B cell (primary cell): ENCODE results near the gene MARK2. TPM values are rescaled to one million over a fixed set of nuclear protein-coding genes. Genes with fewer than 3 reads are reported as not detected.

Experiments
- ATAC-seq: fragments of 200-7000 bp; cut with Tn5 transposase; one replicate; pipeline ENCODE4 v1.10.0; 2021; ENCODE audit warnings: low read depth, mild to moderate bottlenecking, moderate number of reproducible peaks, moderate library complexity
- CTCF ChIA-PET: fragments of 350-600 bp; sonication (Branson Sonifier 250); formaldehyde crosslinking; loops from one replicate; lab custom pipeline; 2021; ENCODE audit warnings: antibody characterized with exemption, inconsistent platforms; lab: Charles Lee
- POLR2A ChIA-PET: fragments of 350-600 bp; sonication (Branson Sonifier 250); formaldehyde crosslinking; loops from one replicate; lab custom pipeline; 2021; ENCODE audit warnings: antibody characterized with exemption; lab: Charles Lee
- DNase-seq: peaks from one replicate; pipeline ENCODE4 v3.0.0; 2013
- H2AFZ ChIP-seq: 2 replicates; pipeline ENCODE4 v1.6.1; 2012; ENCODE audit warnings: mild to moderate bottlenecking, low read depth, low read length; ENCODE audit not compliant: insufficient read depth, poor library complexity, severe bottlenecking
- H3K27ac ChIP-seq, 2 donors: 1 replicate in 1 of 2; 2 replicates in 1 of 2; pipeline ENCODE4 v1.5.1; 2012 to 2013; ENCODE audit warnings: low read length in 2 of 2, mild to moderate bottlenecking in 2 of 2, moderate library complexity in 1 of 2
- H3K27me3 ChIP-seq, 4 experiments: fragments of 200-600 bp in 1 of 4; sonication (generic) in 1 of 4; replicated peaks in 1 of 4; 1 replicate in 2 of 4; 2 replicates in 2 of 4; pipeline versions ENCODE4 v1.6.1 to v1.7.0; 2013 to 2016; ENCODE audit warnings: low read length in 3 of 4, mild to moderate bottlenecking in 2 of 4, mixed read lengths in 1 of 4, moderate library complexity in 1 of 4; ENCODE audit not compliant: insufficient read depth in 4 of 4, control insufficient read depth in 3 of 4; ENCODE audit errors: control extremely low read depth in 1 of 4
- H3K36me3 ChIP-seq, 2 experiments: replicated peaks in 1 of 2; 1 replicate in 1 of 2; 2 replicates in 1 of 2; pipeline versions ENCODE4 v1.6.1 to v1.7.1; 2013; ENCODE audit warnings: low read length in 1 of 2; ENCODE audit not compliant: insufficient read depth in 2 of 2, control insufficient read depth in 1 of 2; ENCODE audit errors: control extremely low read depth in 1 of 2, extremely low read depth in 1 of 2
- H3K4me1 ChIP-seq, 2 donors: fragments of 200-600 bp in 1 of 2; sonication (generic) in 1 of 2; 1 replicate in 1 of 2; 2 replicates in 1 of 2; pipeline versions ENCODE4 v1.5.1 to v1.6.1; 2013 to 2017; ENCODE audit warnings: low read length in 2 of 2; ENCODE audit not compliant: control insufficient read depth in 2 of 2, insufficient read depth in 2 of 2
- H3K4me2 ChIP-seq: replicated peaks from 2 replicates; pipeline ENCODE3; 2012; ENCODE audit warnings: mild to moderate bottlenecking, low read depth, low read length; ENCODE audit not compliant: poor library complexity, severe bottlenecking
- H3K4me3 ChIP-seq, 5 experiments: fragments of 200-600 bp in 1 of 5; sonication (generic) in 1 of 5; 1 replicate in 3 of 5; 2 replicates in 2 of 5; pipeline versions ENCODE4 v1.5.1 to v1.7.0; 2011 to 2016; ENCODE audit warnings: low read length in 4 of 5, mild to moderate bottlenecking in 4 of 5, low read depth in 2 of 5, control low read depth in 1 of 5, moderate library complexity in 1 of 5; ENCODE audit not compliant: insufficient read depth in 1 of 5; ENCODE audit errors: control extremely low read depth in 1 of 5, extremely low read depth in 1 of 5
- H3K79me2 ChIP-seq: fragments of 200-600 bp; sonication (generic); one replicate; pipeline ENCODE4 v1.6.0; 2016; ENCODE audit warnings: low read length; ENCODE audit not compliant: control insufficient read depth, insufficient read depth
- H3K9ac ChIP-seq: fragments of 200-600 bp; sonication (generic); 2 replicates; pipeline ENCODE4 v1.6.1; 2017; ENCODE audit warnings: mild to moderate bottlenecking, low read length, moderate library complexity
- H3K9me3 ChIP-seq, 3 donors: one replicate each; pipeline versions ENCODE4 v1.6.1 to v1.7.1; 2013; ENCODE audit warnings: low read length in 2 of 3; ENCODE audit not compliant: control insufficient read depth in 2 of 3, insufficient read depth in 1 of 3; ENCODE audit errors: control extremely low read depth in 1 of 3
- H4K20me1 ChIP-seq: 2 replicates; pipeline ENCODE4 v1.6.0; 2012; ENCODE audit warnings: mild to moderate bottlenecking, low read length; ENCODE audit not compliant: insufficient read depth, control insufficient read depth, poor library complexity, severe bottlenecking
- H3K27ac Mint-ChIP-seq: one replicate; pipeline ENCODE4 v1.8.0; 2021; ENCODE audit warnings: mixed read lengths
- H3K27me3 Mint-ChIP-seq: one replicate; pipeline ENCODE4 v1.8.0; 2021; ENCODE audit warnings: mixed read lengths
- H3K4me1 Mint-ChIP-seq: one replicate; pipeline ENCODE4 v1.8.0; 2021; ENCODE audit warnings: mixed read lengths
- H3K4me3 Mint-ChIP-seq: one replicate; pipeline ENCODE4 v1.8.0; 2021; ENCODE audit warnings: mixed read lengths
- H3K9me3 Mint-ChIP-seq: one replicate; pipeline ENCODE4 v1.8.0; 2022; ENCODE audit warnings: mixed read lengths; ENCODE audit not compliant: insufficient read depth
- EZH2 ChIP-seq: IDR thresholded peaks from 2 replicates; pipeline ENCODE4 v1.6.1; 2012; ENCODE audit warnings: borderline replicate concordance, low read depth, mild to moderate bottlenecking, moderate library complexity, low read length; ENCODE audit not compliant: insufficient read depth, poor library complexity, severe bottlenecking
- WGBS: methylation state at CpG from one replicate; pipeline ENCODE4 v1.1.5; 2013; ENCODE audit warnings: missing lambda C conversion rate; ENCODE audit not compliant: insufficient coverage; 5-methylcytosine and 5-hydroxymethylcytosine counted together
- intact Hi-C: fragments of 100-400 bp; cut with micrococcal nuclease; formaldehyde crosslinking; loops from one replicate; pipeline ENCODE4 v1.10.0; 2022
- polyA plus RNA-seq: library from polyadenylated mRNA; depleted of rRNA; stranded (reverse); fragments of >200 nt; gene quantifications from 2 replicates; pipeline ENCODE4 v1.2.3, GENCODE V29; 2012
- total RNA-seq, 2 donors: library from RNA; stranded (reverse); fragments of 120-200 nt in 1 of 2; gene quantifications; 1 replicate in 1 of 2; 2 replicates in 1 of 2; pipeline versions ENCODE4 v1.2.3 to v1.2.4, GENCODE V29; 2013 to 2022
- TF ChIP-seq, protein P1 (sequence below): fragments of 200-600 bp; IDR thresholded peaks from one replicate; pipeline ENCODE4 v1.8.0; 2022; ENCODE audit warnings: antibody characterized with exemption, mild to moderate bottlenecking

Gene MARK2
- total and polyA plus RNA-seq, 2 donors (not counting 1 experiment from before 2014, with no cell fraction given), result 47.2 to 58.1 TPM

DNA sequence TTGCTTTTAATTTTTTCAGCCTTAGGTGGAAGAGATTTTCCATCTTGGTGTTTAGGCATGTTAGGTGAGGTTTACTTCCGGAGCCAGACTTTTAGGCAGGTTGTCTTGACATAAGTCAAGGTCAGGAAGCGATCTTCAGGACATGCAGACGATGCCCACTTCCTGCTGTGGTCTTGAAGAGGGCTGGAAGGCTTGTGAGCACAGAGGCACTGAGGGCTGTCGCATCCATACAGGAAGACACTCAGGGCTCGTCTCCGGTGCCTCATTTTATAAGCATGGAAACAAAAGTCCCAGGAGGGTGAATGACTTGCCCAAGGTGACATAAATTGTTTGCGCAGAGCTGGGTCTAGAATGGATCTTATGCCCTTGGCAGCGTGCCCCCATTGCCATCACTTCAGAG lies 30.8 kb downstream of the MARK2 start:
- intact Hi-C loops, result no loop called here
- peak overlapping the region; percentile 56 for H3K27ac Mint-ChIP-seq
- Histone ChIP-seq H3K9ac (peak overlapping the region; percentile 4), H3K4me1 (peaks cover 53 to 70% of the 10 kb centered on the region in 2 donors), H2AFZ (no peak overlapping the region), H3K4me2 (peak overlapping the region; percentile 38), H3K79me2 (peaks cover 99% of the 10 kb centered on the region), H3K27me3 (no peaks in the 10 kb centered on the region), H3K4me3 (no peak overlapping the region), H4K20me1 (peaks cover 97% of the 10 kb centered on the region), H3K36me3 (peaks cover 0 to 38% of the 10 kb centered on the region in 2 experiments), H3K9me3 (no peaks in the 10 kb centered on the region), H3K27ac (peak overlapping the region in 1 of 2 donors; percentile 60)
- DNase-seq, result no peak
- 24% methylated on average over 8 of the region's 8 CpGs for WGBS
- H3K4me1 Mint-ChIP-seq, result peaks cover 73% of the 10 kb centered on the region
- no peaks in the 10 kb centered on the region for H3K27me3 Mint-ChIP-seq
- H3K4me3 Mint-ChIP-seq, result peak overlapping the region; percentile 29
- ChIA-PET POLR2A (no interaction called here), CTCF (interaction anchor here (1.3 to 1.5 kb wide), 2 partner anchors 9 to 33 kb away, joined by 4 to 5 read pairs; no protein-coding TSS in a partner anchor)
- TF ChIP-seq, protein P1, sequence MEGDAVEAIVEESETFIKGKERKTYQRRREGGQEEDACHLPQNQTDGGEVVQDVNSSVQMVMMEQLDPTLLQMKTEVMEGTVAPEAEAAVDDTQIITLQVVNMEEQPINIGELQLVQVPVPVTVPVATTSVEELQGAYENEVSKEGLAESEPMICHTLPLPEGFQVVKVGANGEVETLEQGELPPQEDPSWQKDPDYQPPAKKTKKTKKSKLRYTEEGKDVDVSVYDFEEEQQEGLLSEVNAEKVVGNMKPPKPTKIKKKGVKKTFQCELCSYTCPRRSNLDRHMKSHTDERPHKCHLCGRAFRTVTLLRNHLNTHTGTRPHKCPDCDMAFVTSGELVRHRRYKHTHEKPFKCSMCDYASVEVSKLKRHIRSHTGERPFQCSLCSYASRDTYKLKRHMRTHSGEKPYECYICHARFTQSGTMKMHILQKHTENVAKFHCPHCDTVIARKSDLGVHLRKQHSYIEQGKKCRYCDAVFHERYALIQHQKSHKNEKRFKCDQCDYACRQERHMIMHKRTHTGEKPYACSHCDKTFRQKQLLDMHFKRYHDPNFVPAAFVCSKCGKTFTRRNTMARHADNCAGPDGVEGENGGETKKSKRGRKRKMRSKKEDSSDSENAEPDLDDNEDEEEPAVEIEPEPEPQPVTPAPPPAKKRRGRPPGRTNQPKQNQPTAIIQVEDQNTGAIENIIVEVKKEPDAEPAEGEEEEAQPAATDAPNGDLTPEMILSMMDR, result no peak
- TF ChIP-seq EZH2, result no peak
- H3K9me3 Mint-ChIP-seq, result no peaks in the 10 kb centered on the region
- ATAC-seq, result no peak

DNA sequence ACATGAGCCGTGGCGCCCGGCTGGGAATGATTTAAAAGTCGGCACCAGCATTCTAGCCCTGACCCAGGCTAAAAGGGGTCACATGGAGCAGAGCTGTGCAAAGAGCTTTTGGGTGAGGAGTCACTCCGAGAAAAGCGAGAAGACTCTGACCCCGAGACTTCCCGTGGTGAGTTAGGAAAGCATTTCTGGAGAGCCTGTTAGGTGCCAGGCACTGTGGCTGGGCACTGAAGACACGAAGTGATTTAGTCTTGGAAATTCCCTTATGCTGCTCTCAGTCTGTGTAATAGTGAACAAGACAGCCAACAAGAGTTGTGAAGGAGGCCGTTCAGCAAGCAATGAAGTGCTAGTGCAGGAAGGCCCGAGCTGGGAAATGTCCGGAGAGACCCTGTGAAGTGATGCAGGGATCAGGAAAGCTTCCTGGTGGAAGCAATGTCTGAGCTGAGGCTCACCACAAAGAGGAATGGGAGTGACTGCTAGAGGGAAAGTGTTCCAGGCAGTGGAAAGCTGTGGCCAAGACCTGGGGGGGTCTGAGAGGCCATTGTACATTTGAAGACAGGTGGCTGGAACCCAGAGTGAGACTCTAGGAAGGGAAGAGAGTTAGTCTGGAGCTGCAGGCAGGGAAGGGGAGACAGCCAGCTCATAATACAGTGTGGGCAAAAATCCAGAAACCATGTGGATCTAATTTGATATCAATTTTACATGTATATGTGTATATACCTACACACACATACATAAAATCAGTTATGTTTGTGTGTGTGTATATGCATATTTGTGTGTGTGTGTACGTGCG lies 31.6 kb downstream of the MARK2 start:
- peaks cover 0 to 32% of the 10 kb centered on the region in 2 experiments for H3K36me3 ChIP-seq
- Mint-ChIP-seq H3K4me1 (peaks cover 68% of the 10 kb centered on the region), H3K27me3 (no peaks in the 10 kb centered on the region), H3K9me3 (no peaks in the 10 kb centered on the region), H3K27ac (peak overlapping the region; percentile 23), H3K4me3 (peak overlapping the region; percentile 39)
- no peak for ATAC-seq
- peaks cover 99% of the 10 kb centered on the region for H3K79me2 ChIP-seq
- H3K9ac ChIP-seq, result no peak overlapping the region
- no peak overlapping the region for H2AFZ ChIP-seq
- H3K9me3 ChIP-seq, result no peaks in the 10 kb centered on the region
- H3K4me2 ChIP-seq, result peak overlapping the region; percentile 38
- peaks cover 98% of the 10 kb centered on the region for H4K20me1 ChIP-seq
- peak overlapping the region in 1 of 2 donors; percentile 44 for H3K27ac ChIP-seq
- no peaks in the 10 kb centered on the region for H3K27me3 ChIP-seq
- peaks cover 50 to 64% of the 10 kb centered on the region in 2 donors for H3K4me1 ChIP-seq
- no peak for TF ChIP-seq EZH2
- TF ChIP-seq, protein P1, result no peak
- no peak for DNase-seq
- intact Hi-C loops, result no loop called here
- no peak overlapping the region for H3K4me3 ChIP-seq
- ChIA-PET CTCF (interaction anchor here (1.3 kb wide), 1 partner anchor 34 kb away, joined by 4 read pairs; no protein-coding TSS in a partner anchor), POLR2A (no interaction called here)
- 95% methylated on average over 12 of the region's 14 CpGs for WGBS
